ENCODE data around the gene RSRP1. TPM values are rescaled to one million over a fixed set of nuclear protein-coding genes. Genes with fewer than 3 reads are reported as not detected.

RSRP1 gene
- total RNA-seq, 1 experiment from 2014 or later, result 55.1 TPM

DNA sequence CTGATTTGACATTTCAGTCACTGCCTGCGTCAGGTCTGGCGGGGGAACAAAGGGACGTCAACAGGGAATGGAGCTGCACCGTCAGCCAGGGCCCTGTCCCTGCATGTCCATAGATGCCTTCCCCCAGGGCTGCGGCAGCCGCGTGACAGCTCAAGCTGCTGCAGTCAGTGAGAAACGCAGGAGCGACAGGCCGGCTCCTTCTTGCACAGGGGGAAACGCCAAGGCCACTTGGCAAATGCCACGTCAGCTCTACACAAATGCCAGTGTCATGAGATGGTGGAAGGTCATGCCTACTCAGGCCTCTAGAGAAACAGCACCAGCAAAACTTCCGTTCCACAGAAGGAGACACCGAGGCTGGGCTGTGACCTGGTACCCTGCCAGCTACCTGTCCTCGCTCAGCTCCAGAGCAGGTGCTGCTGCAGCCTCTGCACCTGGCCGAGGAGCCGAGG, 52.7 kb downstream of the RSRP1 start:
- no peak overlapping the region for H2BK20ac ChIP-seq (ENCODE audit: low read depth, low read length, poor library complexity, severe bottlenecking)
- H3K27me3 ChIP-seq (ENCODE audit: insufficient read depth, low read length), result no peaks in the 10 kb centered on the region
- no peak overlapping the region for H3T11ph ChIP-seq (ENCODE audit: low read length)
- H4K91ac ChIP-seq (ENCODE audit: insufficient read length, low read depth, low read length), result no peak overlapping the region
- H4K5ac ChIP-seq (ENCODE audit: insufficient read length, low read depth, low read length), result no peak overlapping the region
- TF ChIP-seq CTCF (conservative IDR thresholded peaks at IDR 0.05), result no peak
- Mint-ChIP-seq H3K4me3 (no peak overlapping the region), H3K27ac (no peak overlapping the region), H3K27me3 (ENCODE audit: low read depth) (no peaks in the 10 kb centered on the region; the same call in none of the 2 replicates), H3K4me1 (peaks cover 9 to 20% of the 10 kb centered on the region in 2 experiments), H3K36me3 (ENCODE audit: insufficient read depth in 1 of 3, low read depth in 3 of 3) (no peaks in the 10 kb centered on the region), H3K9me3 (no peaks in the 10 kb centered on the region)
- no peak overlapping the region for H3K9ac ChIP-seq (ENCODE audit: extremely low read depth, insufficient read length, low read length)
- H2BK12ac ChIP-seq (ENCODE audit: insufficient read length, low read depth, low read length), result no peak overlapping the region
- no peak overlapping the region; the same call in 1 of the 2 replicates for H3K14ac ChIP-seq (ENCODE audit: insufficient read depth, low read length)
- H4K20me1 ChIP-seq (ENCODE audit: control insufficient read depth, insufficient read depth, insufficient read length), result no peaks in the 10 kb centered on the region
- no peak overlapping the region for H3K4ac ChIP-seq (ENCODE audit: low read depth, low read length)
- DNase-seq, result no peak
- no peak overlapping the region for H2BK5ac ChIP-seq (ENCODE audit: insufficient read length, low read length)
- H2AK5ac ChIP-seq (ENCODE audit: insufficient read length, low read length), result no peak overlapping the region
- WGBS (ENCODE audit: extremely low coverage, insufficient read length, low lambda C conversion rate), result no CpG with 5 or more reads among the region's 17 CpGs
- no peak overlapping the region for H2BK120ac ChIP-seq (ENCODE audit: low read depth, low read length, poor library complexity, severe bottlenecking)
- no peaks in the 10 kb centered on the region for H3K4me1 ChIP-seq (ENCODE audit: insufficient read depth, low read length)
- no peak overlapping the region for H4K8ac ChIP-seq (replicated peaks; ENCODE audit: insufficient read length, low read depth, low read length)
- H3K23ac ChIP-seq (ENCODE audit: insufficient read length, low read depth, low read length), result no peak overlapping the region
- no peak overlapping the region for H3K18ac ChIP-seq (ENCODE audit: insufficient read length, low read depth, low read length)
- no peak overlapping the region for H2AFZ ChIP-seq (ENCODE audit: low read length)
- no peaks in the 10 kb centered on the region for H3K79me1 ChIP-seq (ENCODE audit: insufficient read depth, low read depth, low read length, poor library complexity, severe bottlenecking)
- no peak overlapping the region for H3K27ac ChIP-seq (ENCODE audit: insufficient read length, low read depth, low read length)
- H3K56ac ChIP-seq (ENCODE audit: insufficient read length, low read depth, low read length), result no peak overlapping the region
- no peaks in the 10 kb centered on the region for H3K9me3 ChIP-seq (ENCODE audit: control insufficient read depth, low read depth, low read length)
- H3K4me2 ChIP-seq (ENCODE audit: insufficient read depth, insufficient read length, low read length), result no peak overlapping the region
- H3K79me2 ChIP-seq (ENCODE audit: insufficient read depth, low read length), result no peaks in the 10 kb centered on the region
- no peaks in the 10 kb centered on the region for H3K23me2 ChIP-seq (ENCODE audit: insufficient read length, low read depth, low read length, poor library complexity, severe bottlenecking)
- H2BK15ac ChIP-seq (ENCODE audit: low read depth, low read length), result no peak overlapping the region
